HepG2 (cell line): ENCODE results near the gene SMAD3.

ENCODE experiments used
- CTCF ChIP-seq: sonication (generic); formaldehyde crosslinking; IDR thresholded peaks from 2 replicates; pipeline ENCODE4 v1.5.0; 2020; ENCODE audit warnings: mild to moderate bottlenecking, missing genetic modification reagents, moderate library complexity
- ELK4 ChIP-seq: sonication (generic); formaldehyde crosslinking; IDR thresholded peaks from 2 replicates; pipeline ENCODE4 v1.9.0; 2021; ENCODE audit warnings: missing genetic modification reagents, borderline replicate concordance
- HDAC6 ChIP-seq: fragments of 200-600 bp; sonication (generic); IDR thresholded peaks from 2 replicates; pipeline ENCODE4 v1.7.0; 2017; ENCODE audit warnings: mild to moderate bottlenecking, antibody characterized with exemption, low read length, low read depth
- HNRNPUL1 ChIP-seq: fragments of 200-400 bp; formaldehyde crosslinking; IDR thresholded peaks from 2 replicates; pipeline ENCODE4 v1.6.1; 2017; ENCODE audit warnings: low read depth, mild to moderate bottlenecking, low read length, moderate library complexity
- KDM6A ChIP-seq: IDR thresholded peaks from 2 replicates; pipeline ENCODE4 v1.6.1; 2016; ENCODE audit warnings: low read depth
- POLR2AphosphoS5 ChIP-seq: IDR thresholded peaks from 2 replicates; pipeline ENCODE4 v1.6.1; 2012; ENCODE audit warnings: low read depth, low read length
- PTBP1 ChIP-seq: fragments of 200-400 bp; formaldehyde crosslinking; IDR thresholded peaks from 2 replicates; pipeline ENCODE4 v1.6.1; 2018; ENCODE audit warnings: low read length, low read depth; ENCODE audit not compliant: poor library complexity, severe bottlenecking
- SNAI1 ChIP-seq: sonication (generic); formaldehyde crosslinking; IDR thresholded peaks from 2 replicates; pipeline ENCODE4 v1.5.0; 2020; ENCODE audit warnings: mild to moderate bottlenecking, missing genetic modification reagents, borderline replicate concordance
- SRF ChIP-seq: IDR thresholded peaks from 2 replicates; pipeline ENCODE4 v1.6.1; 2011; ENCODE audit warnings: mild to moderate bottlenecking, low read depth, low read length, moderate library complexity
- TF ChIP-seq, protein P1 (sequence below): sonication (generic); formaldehyde crosslinking; IDR thresholded peaks from 2 replicates; pipeline ENCODE4 v1.4.0; 2020; ENCODE audit warnings: missing genetic modification reagents
- TF ChIP-seq, protein P2 (sequence below): fragments of 450-650 bp; IDR thresholded peaks from 2 replicates; pipeline ENCODE4 v1.6.1; 2016

DNA sequence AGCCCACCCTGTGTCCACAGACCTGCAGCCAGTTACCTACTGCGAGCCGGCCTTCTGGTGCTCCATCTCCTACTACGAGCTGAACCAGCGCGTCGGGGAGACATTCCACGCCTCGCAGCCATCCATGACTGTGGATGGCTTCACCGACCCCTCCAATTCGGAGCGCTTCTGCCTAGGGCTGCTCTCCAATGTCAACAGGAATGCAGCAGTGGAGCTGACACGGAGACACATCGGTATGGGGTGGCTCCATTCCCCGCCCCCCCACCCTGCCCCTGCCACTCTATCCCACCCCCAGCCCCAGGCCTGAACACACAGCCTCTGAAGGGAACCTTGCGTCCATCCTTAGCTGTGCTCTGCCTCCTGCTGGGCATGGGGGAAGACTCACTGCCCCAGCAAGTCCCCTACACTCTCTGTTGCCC is 115.8 kb downstream of the SMAD3 start:
- TF ChIP-seq CTCF (CRISPR knock-in tag) (peak; percentile 39), SRF (no peak), HNRNPUL1 (no peak), ELK4 (CRISPR knock-in tag) (no peak), SNAI1 (CRISPR knock-in tag) (no peak), HDAC6 (no peak), POLR2AphosphoS5 (no peak), KDM6A (no peak), PTBP1 (no peak)
- TF ChIP-seq, protein P1, sequence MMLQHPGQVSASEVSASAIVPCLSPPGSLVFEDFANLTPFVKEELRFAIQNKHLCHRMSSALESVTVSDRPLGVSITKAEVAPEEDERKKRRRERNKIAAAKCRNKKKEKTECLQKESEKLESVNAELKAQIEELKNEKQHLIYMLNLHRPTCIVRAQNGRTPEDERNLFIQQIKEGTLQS: no peak
- TF ChIP-seq, protein P2, sequence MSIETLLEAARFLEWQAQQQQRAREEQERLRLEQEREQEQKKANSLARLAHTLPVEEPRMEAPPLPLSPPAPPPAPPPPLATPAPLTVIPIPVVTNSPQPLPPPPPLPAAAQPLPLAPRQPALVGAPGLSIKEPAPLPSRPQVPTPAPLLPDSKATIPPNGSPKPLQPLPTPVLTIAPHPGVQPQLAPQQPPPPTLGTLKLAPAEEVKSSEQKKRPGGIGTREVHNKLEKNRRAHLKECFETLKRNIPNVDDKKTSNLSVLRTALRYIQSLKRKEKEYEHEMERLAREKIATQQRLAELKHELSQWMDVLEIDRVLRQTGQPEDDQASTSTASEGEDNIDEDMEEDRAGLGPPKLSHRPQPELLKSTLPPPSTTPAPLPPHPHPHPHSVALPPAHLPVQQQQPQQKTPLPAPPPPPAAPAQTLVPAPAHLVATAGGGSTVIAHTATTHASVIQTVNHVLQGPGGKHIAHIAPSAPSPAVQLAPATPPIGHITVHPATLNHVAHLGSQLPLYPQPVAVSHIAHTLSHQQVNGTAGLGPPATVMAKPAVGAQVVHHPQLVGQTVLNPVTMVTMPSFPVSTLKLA: no peak
